ENCODE results near the gene HSD17B14. TPM values are rescaled to one million over a fixed set of nuclear protein-coding genes. Genes with fewer than 3 reads are reported as not detected.

Gene HSD17B14
- total RNA-seq, 1 experiment from 2014 or later = 3.9 TPM

DNA sequence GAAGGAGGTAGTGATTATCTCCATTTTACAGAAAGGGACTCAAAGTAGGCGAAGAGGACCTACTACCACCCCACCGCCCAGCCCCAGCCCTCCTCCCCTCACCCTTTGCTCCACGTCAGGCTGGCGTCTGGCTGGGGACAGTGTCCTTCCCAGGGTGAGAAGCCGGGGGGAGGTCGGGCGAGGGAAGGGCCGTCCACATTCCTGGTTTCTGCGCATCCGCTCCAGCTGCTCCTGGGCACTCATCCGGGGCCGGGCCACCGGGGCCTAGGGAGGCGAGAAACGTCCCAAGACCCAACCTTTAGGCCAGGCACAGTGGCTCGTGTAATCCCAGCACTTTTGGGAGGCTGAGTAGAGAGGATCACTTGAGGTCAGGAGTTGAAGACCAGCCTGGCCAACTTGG lies 4.8 kb upstream of the HSD17B14 start:
- Histone ChIP-seq H3K4me2 (ENCODE audit: low read length) (no peak overlapping the region), H2AFZ (ENCODE audit: low read depth, low read length, poor library complexity, severe bottlenecking) (no peak overlapping the region), H3K9me3 (ENCODE audit: control insufficient read depth in 1 of 2, insufficient read depth in 1 of 2, low read depth in 1 of 2, low read length in 2 of 2) (no peaks in the 10 kb centered on the region), H3K9me2 (ENCODE audit: insufficient read depth) (no peaks in the 10 kb centered on the region), H3K27ac (ENCODE audit: low read depth, low read length) (no peak overlapping the region), H3K9ac (ENCODE audit: low read length) (no peak overlapping the region), H3K4me1 (ENCODE audit: control insufficient read depth in 1 of 2, insufficient read depth in 2 of 2, low read length in 2 of 2) (peaks cover 2 to 19% of the 10 kb centered on the region in 2 experiments; a peak in 3 of 4 replicates), H3K36me3 (ENCODE audit: control insufficient read depth in 1 of 2, insufficient read depth in 2 of 2, low read length in 2 of 2) (0 out of 4 replicates have a peak, but pooled peaks cover 0 to 4% of the 10 kb centered on the region in 2 experiments), H3K27me3 (ENCODE audit: insufficient read depth, low read length) (no peaks in the 10 kb centered on the region), H3K79me2 (ENCODE audit: insufficient read depth, low read length) (no peaks in the 10 kb centered on the region), H4K20me1 (ENCODE audit: insufficient read depth) (no peaks in the 10 kb centered on the region), H3K4me3 (replicated peaks in 1 of 2; ENCODE audit: low read depth in 1 of 2, low read length in 2 of 2) (no peak overlapping the region)
- ChIA-PET POLR2A (no interaction called here), CTCF (interaction anchor here (1.3 to 4.4 kb wide), 6 partner anchors 11 to 195 kb away, joined by 5 to 49 read pairs (median 16); partner anchors contain the start of gene CA11), RAD21 (ENCODE audit: low non-redundant PET in 1 of 2, low total read pairs in 2 of 2, uncharacterized antibody in 2 of 2, unreplicated experiment in 2 of 2) (no interaction called here)
- no peak for DNase-seq (ENCODE audit: low read depth, low spot score)
- TF ChIP-seq RAD21 (IDR thresholded peaks at IDR 0.05; ENCODE audit: low read depth) (no peak), CEBPB (IDR thresholded peaks at IDR 0.05; ENCODE audit: low read depth) (no peak), ELF1 (IDR thresholded peaks at IDR 0.05; ENCODE audit: borderline replicate concordance, low read depth) (no peak), ZFX (IDR thresholded peaks at IDR 0.05) (no peak), EZH2phosphoT487 (IDR thresholded peaks at IDR 0.05; ENCODE audit: borderline replicate concordance) (no peak), POLR2A (IDR thresholded peaks at IDR 0.05; ENCODE audit: borderline replicate concordance, extremely low read depth, insufficient read depth, insufficient read length) (no peak), CBX3 (IDR thresholded peaks at IDR 0.05; ENCODE audit: low read depth) (no peak), POLR2AphosphoS5 (IDR thresholded peaks at IDR 0.05; ENCODE audit: low read depth, low read length) (no peak), SRF (IDR thresholded peaks at IDR 0.05; ENCODE audit: low read depth) (no peak), SIN3A (IDR thresholded peaks at IDR 0.05; ENCODE audit: low read depth) (no peak), TCF7L2 (IDR thresholded peaks at IDR 0.05; ENCODE audit: borderline replicate concordance, extremely low read depth, insufficient read depth, insufficient read length) (no peak), EZH2 (IDR thresholded peaks at IDR 0.05) (no peak), SP1 (IDR thresholded peaks at IDR 0.05; ENCODE audit: low read depth) (no peak), YY1 (IDR thresholded peaks at IDR 0.05; ENCODE audit: extremely low read depth, insufficient replicate concordance, low read depth, low read length) (no peak)
- TF ChIP-seq, protein P1, sequence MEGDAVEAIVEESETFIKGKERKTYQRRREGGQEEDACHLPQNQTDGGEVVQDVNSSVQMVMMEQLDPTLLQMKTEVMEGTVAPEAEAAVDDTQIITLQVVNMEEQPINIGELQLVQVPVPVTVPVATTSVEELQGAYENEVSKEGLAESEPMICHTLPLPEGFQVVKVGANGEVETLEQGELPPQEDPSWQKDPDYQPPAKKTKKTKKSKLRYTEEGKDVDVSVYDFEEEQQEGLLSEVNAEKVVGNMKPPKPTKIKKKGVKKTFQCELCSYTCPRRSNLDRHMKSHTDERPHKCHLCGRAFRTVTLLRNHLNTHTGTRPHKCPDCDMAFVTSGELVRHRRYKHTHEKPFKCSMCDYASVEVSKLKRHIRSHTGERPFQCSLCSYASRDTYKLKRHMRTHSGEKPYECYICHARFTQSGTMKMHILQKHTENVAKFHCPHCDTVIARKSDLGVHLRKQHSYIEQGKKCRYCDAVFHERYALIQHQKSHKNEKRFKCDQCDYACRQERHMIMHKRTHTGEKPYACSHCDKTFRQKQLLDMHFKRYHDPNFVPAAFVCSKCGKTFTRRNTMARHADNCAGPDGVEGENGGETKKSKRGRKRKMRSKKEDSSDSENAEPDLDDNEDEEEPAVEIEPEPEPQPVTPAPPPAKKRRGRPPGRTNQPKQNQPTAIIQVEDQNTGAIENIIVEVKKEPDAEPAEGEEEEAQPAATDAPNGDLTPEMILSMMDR (IDR thresholded peaks at IDR 0.05 in 2 of 3, conservative IDR thresholded peaks at IDR 0.05 in 1 of 3; ENCODE audit: borderline replicate concordance in 1 of 3, insufficient read depth in 1 of 3, low read depth in 2 of 3, low read length in 2 of 3) = no peak
- TF ChIP-seq, protein P2, sequence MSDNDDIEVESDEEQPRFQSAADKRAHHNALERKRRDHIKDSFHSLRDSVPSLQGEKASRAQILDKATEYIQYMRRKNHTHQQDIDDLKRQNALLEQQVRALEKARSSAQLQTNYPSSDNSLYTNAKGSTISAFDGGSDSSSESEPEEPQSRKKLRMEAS (IDR thresholded peaks at IDR 0.05) = no peak
- TF ChIP-seq, protein P3, sequence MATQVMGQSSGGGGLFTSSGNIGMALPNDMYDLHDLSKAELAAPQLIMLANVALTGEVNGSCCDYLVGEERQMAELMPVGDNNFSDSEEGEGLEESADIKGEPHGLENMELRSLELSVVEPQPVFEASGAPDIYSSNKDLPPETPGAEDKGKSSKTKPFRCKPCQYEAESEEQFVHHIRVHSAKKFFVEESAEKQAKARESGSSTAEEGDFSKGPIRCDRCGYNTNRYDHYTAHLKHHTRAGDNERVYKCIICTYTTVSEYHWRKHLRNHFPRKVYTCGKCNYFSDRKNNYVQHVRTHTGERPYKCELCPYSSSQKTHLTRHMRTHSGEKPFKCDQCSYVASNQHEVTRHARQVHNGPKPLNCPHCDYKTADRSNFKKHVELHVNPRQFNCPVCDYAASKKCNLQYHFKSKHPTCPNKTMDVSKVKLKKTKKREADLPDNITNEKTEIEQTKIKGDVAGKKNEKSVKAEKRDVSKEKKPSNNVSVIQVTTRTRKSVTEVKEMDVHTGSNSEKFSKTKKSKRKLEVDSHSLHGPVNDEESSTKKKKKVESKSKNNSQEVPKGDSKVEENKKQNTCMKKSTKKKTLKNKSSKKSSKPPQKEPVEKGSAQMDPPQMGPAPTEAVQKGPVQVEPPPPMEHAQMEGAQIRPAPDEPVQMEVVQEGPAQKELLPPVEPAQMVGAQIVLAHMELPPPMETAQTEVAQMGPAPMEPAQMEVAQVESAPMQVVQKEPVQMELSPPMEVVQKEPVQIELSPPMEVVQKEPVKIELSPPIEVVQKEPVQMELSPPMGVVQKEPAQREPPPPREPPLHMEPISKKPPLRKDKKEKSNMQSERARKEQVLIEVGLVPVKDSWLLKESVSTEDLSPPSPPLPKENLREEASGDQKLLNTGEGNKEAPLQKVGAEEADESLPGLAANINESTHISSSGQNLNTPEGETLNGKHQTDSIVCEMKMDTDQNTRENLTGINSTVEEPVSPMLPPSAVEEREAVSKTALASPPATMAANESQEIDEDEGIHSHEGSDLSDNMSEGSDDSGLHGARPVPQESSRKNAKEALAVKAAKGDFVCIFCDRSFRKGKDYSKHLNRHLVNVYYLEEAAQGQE (IDR thresholded peaks at IDR 0.05; ENCODE audit: low read depth) = no peak
- TF ChIP-seq, protein P4, sequence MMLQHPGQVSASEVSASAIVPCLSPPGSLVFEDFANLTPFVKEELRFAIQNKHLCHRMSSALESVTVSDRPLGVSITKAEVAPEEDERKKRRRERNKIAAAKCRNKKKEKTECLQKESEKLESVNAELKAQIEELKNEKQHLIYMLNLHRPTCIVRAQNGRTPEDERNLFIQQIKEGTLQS (IDR thresholded peaks at IDR 0.05) = no peak
- TF ChIP-seq, protein P5, sequence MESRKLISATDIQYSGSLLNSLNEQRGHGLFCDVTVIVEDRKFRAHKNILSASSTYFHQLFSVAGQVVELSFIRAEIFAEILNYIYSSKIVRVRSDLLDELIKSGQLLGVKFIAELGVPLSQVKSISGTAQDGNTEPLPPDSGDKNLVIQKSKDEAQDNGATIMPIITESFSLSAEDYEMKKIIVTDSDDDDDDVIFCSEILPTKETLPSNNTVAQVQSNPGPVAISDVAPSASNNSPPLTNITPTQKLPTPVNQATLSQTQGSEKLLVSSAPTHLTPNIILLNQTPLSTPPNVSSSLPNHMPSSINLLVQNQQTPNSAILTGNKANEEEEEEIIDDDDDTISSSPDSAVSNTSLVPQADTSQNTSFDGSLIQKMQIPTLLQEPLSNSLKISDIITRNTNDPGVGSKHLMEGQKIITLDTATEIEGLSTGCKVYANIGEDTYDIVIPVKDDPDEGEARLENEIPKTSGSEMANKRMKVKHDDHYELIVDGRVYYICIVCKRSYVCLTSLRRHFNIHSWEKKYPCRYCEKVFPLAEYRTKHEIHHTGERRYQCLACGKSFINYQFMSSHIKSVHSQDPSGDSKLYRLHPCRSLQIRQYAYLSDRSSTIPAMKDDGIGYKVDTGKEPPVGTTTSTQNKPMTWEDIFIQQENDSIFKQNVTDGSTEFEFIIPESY (IDR thresholded peaks at IDR 0.05; ENCODE audit: extremely low read depth, insufficient replicate concordance, low read length) = no peak
- ATAC-seq = no peak
- intact Hi-C loops (cut with micrococcal nuclease) = no loop called here
- BruUV-seq (replicated peaks) = no TSS peak

Measured in HCT116 (cell line).